Placental epithelial cell (primary cell): ENCODE data around the gene YIPF7. TPM values are rescaled to one million over a fixed set of nuclear protein-coding genes. Genes with fewer than 3 reads are reported as not detected.

ENCODE experiments used
- total RNA-seq: library from RNA; depleted of rRNA; stranded (reverse); fragments of >200 nt; gene quantifications from 2 replicates; pipeline ENCODE4 v1.2.3, GENCODE V29; 2012

The YIPF7 gene
- total RNA-seq: not detected in 2 replicates

GRCh38 chr4:44651425-44651824 lies at the start of gene YIPF7:
TSS of gene YIPF7 (minus strand) at chr4:44651625. CDS start at chr4:44650100, 1,525 bp downstream.

GRCh38 chr4:44678094-44679041 lies 26.9 kb upstream of the YIPF7 start, which contains the start of gene GUF1:
TSS of gene GUF1 (plus strand) at chr4:44678420. CDS start at chr4:44678623, 203 bp downstream.

Other genes starting within 250 kb of the YIPF7 start
- 2.7 and 3.4 TPM in 2 replicates for gene KCTD8, start 202.8 kb downstream of the YIPF7 start, total RNA-seq
- gene GUF1, start 26.8 kb upstream of the YIPF7 start, total RNA-seq: 15.3 and 23.2 TPM in 2 replicates
- 13.7 and 16.1 TPM in 2 replicates for gene GNPDA2, start 74.9 kb upstream of the YIPF7 start, total RNA-seq